Astrocyte of the hippocampus (primary cell): ENCODE measurements around the gene COX20.

ENCODE experiments used
- DNase-seq: peaks from one replicate; pipeline ENCODE4 v3.0.0; 2011; ENCODE audit warnings: low read depth, low spot score

COX20 gene

DNA sequence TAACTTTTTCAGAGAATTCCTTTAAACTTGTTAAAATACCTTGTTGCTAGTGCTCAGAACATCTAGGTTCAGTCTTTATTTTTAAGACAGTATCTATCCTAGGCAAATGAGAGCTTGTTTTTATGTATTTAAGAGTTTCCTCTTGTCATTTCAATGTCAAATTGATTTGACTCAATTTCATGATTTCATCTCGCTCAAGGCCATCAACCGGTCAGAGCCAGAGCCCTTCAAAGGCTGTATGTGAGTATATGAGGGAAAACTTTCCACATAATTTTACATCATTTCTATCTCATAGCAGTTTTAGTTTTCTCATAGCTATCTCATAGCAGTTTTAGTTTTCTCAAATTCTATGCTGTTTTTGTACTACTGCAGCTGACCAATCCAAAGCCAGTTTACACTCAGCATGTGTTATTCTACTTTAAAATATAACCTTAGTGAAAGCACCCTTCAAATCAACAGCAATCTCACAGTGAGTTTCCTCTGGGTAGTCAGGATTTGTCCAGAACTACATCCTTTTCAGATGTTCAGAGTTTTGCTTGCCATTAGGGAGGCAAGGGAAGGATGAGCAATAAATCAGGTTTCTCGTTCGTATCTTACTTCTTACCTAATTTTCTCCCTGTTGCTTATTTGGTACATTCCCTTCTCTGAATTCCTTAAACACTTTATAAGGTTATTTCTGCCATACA, 16.2 kb downstream of the COX20 start:
- DNase-seq, result no peak

GRCh38 chr1:244852694-244853093, 17.2 kb downstream of the COX20 start:
- DNase-seq, result no peak

DNA sequence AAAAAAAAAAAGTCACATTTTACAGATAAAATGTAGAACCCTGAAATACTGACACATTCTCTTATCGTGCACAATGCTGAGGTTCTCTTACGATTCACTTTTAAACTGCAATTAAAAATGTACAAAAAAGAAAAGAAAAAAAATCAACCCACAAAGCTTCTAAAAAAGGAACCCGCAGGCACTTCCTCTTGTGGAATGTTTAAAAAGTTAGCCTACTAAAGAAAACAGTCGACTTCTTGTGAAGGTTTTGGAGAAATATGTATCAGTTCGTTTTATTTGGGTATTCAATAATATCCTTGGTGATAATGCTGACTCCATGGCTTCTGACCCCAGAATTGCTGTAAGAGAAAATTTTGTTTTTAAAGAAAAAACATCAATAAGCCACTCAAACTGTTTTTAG, 18.7 kb downstream of the COX20 start:
- no peak for DNase-seq

DNA sequence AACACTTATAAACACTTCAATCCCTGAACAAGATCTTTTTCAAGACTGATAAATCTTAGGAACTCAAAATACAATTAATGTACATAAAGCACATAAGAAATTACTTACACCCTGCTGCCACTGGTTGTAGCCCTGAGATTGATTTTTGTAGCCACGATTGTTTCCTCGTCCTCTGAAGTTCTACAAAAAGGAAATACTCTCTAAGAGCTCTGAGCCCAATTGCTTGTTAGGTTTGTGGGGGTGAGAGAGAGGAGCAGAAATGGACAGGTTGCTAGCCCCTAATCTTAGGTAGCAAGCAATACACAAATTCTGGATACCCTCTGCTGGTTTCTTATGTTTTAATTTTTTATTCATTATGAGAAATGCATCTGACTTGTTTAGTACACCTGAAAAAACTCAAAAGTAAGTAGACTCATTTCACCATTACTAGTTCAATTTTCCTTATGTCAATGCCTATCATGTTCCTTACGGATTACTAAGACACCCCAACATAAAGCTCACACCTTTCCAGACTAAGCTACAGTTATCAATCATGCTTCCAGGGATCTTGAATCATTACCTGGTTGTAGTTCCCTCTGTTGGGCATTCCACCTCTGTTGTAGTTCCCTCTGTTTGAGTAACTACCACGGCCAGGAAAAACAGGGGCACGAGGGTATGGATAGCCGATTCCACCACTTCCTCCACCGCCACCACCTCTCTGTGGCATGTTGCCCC, 19.6 kb downstream of the COX20 start:
- no peak for DNase-seq

GRCh38 chr1:244857761-244858160, 22.3 kb downstream of the COX20 start:
- no peak for DNase-seq

DNA sequence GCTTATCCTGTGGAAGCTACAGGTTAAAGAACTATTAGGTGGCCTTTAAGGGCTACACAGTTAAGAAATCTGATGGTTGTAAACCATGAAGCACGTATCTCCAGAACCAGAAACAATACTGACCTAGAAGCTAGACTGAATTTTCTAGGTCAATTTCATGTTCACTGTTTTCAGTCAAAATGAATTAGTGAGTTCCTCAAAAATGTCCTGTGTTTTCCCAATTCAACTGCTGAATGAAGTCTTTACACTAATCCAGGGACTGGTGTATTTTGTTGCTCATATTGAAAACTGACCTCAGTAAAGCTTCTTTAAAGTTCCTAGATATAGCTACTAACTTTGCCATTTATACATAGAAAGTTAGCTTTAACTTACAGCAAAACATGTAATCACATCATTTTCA, 22.9 kb downstream of the COX20 start:
- no peak for DNase-seq

DNA sequence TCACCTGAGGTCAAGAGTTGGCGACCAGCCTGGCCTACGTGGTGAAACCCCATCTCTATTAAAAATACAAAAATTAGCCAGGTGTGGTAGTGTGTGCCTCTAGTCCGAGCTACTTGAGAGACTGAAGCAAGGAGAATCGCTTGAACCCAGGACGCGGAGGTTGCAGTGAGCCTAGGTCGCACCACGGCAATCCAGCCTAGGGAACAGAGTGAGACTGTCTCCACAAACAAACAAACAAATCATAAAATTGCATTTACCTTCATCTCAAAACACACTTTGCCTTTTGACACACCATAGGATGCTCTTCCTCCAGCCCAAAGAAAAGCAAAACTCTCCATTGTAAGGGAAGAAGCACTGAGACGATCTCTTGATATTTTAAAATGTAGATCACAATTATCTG, 24.6 kb downstream of the COX20 start:
- DNase-seq, result no peak

GRCh38 chr1:244860914-244861610, 25.6 kb downstream of the COX20 start:
- no peak for DNase-seq

DNA sequence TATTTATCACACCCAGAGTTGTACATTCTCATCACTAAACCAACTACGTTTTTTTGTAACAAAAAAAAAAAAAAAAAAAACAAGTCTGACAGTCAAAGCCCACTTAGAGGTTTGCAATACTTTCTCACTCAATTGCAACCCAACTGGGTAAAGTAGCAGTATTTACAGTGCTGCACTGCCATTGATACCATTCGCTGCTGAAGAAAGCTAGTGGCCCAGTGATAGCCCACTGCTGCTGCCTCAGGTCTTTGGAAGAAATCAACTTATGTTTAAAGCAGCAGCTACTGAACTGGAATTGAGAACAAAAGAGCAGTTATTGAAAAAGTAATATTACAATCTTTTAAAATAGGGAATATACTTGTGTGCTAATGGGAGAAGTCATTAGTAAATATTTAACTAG, 26.2 kb downstream of the COX20 start:
- DNase-seq, result peak; percentile 35

GRCh38 chr1:244862354-244862698, 26.9 kb downstream of the COX20 start:
- no peak for DNase-seq

DNA sequence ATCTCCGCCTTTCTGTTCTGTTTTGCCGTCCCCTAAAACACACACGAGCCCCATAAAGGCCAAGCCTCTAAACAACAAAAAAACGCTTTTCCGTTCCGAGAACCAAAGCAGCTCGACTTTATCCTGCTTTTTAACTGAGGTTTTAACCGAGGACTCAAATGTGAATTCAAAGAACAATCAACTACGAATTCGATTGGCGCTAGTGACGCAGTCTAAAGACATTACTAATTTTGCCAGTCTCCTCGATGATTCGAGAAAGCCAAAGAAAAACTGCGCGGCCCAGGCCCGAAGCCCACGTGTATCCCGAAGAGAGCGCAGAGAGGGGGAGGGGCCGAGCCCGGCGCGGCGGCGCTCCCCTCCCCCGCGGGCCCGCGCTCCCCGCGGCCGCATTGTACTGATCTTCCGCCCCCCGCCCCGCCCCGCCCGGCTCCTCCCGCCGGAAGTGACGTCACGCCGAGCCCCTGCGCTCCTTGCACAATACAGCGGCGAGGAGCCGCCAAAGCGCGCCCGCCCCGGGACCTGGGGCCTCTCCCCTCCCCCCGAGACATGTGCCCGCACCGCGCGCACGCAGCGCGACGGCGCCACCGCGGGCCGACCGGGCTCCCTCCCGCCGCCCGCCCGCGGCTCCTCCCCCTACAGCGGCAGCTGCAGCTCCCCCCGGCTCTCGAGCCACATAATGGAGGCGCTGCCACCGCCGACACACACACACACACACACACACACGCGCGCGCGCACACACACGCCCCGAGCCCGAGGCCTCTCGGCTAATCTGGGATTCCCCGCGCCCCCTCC, 27.4 kb downstream of the COX20 start:
- peak; percentile 98 for DNase-seq

DNA sequence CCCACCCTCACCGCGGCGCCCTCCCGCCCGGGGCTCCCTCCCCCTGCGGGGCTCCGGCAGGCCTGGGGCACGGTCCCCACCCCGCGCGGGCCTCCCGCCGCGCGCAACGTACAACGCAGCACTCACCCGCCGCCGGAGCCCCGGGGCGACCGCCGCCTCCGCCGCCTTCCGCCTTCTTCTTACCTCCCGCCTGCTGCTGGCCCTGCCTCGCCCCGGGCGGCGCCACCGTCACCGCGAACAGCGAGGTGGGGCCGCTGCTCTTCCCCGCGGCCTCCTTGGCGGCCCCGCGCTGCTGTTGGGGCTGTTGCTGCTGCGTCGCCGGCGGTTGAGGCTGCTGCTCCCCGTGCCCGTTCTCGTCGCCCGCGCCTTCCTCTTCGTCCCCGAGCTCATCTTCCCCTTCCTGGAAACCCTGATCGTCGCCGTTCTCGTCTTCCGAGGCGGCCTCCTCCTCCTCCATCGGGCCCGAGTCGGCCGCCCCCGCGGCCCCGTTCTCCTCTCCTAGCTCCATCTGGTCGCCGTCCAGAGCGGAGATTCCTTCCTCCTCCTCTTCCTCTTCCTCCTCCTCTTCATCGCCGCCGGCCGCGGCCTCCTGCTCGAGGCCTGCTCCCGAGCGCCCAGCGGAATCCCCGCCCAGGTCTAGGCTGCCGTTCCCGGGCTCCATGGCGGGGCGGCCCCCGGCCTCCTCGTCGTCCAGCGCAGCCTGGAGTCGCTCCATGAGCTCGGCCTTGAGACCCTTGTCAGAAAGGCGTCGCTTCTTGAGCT, 28.2 kb downstream of the COX20 start:
- DNase-seq, result no peak

- peak; percentile 100 for DNase-seq
Measured at GRCh38 chr1:244864253-244865027, 29.0 kb downstream of the COX20 start, which contains the start of gene HNRNPU. Gene HNRNPU, minus strand, starts transcription at chr1:244864543. Its CDS starts 236 bp downstream, at chr1:244864307.

DNA sequence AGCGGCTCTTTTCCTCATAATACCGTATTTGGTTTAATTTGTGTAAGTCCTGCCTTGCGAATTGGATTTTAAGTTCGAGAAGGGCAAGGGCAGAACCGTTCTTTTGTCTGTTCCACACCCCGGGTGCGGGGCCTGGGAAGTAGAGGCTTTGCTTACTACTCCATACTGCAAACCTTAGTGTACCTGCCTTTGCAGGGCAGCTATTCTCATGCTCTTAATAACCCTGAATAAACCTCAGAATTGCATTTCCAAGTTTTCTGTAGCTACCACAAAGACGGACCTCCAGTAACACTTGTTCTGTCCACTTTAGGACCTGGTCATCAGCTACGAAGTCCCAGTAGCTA, 29.5 kb downstream of the COX20 start:
- DNase-seq, result no peak

DNA sequence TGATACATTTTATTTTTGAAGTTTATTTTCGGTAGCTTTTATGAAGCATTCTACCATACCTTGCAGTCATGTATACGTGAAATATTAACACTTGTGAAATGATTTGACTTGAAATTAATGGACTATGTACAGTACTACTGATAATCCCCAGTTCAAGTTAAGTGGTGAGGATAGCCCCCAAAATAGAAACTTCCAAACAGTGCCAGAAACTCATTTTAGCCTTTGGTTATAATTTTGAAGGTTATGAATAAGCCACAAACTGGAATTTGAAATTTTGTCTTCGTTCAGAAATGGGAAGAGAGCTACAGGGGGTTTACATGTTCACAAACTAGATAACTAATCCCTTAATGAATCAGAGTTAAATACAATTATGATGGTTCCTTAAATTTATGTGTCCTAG, 30.4 kb downstream of the COX20 start:
- no peak for DNase-seq

- DNase-seq, result no peak
Measured at GRCh38 chr1:244866355-244866754, 30.9 kb downstream of the COX20 start.

DNA sequence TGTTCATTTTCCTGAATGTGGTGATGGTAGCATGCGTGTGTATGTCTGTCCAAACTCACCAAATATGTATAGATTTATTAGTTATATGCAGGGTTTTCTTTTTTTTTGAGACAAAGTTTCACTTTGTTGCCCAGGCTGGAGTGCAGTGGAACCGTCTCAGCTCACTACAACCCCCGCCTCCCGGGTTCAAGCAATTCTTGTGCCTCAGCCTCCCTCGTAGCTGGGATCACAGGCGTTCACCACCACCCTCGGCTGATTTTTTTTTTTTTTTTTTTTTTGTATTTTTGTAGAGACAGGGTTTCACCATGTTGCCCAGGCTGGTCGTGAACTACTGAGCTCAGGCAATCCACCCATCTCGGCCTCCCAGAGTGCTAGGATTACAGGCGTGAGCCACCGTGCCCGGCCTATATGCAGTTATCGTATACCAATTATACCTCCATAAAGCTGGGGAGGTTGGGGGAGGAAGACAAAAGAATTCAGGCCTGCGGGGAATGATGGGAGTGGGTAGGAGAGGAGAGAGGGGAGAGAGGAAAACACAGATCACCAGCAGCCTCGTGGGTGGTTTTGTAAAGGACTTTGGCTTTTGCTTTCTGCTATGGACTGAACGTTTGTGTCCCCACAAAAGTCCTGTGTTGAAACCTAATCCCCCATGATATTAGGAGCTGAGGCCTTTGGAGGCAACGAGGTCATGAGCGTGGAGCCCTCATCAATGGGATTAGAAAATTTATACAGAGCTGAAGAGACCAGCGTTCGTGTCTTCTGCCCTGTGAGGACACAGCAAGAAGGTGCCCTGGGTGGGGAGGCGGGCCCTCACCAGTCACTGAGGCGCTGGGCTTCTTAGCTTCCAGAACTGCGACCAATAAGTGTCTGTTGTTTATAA, 33.3 kb downstream of the COX20 start:
- no peak for DNase-seq

GRCh38 chr1:244869364-244869827, 33.9 kb downstream of the COX20 start:
- DNase-seq, result no peak

DNA sequence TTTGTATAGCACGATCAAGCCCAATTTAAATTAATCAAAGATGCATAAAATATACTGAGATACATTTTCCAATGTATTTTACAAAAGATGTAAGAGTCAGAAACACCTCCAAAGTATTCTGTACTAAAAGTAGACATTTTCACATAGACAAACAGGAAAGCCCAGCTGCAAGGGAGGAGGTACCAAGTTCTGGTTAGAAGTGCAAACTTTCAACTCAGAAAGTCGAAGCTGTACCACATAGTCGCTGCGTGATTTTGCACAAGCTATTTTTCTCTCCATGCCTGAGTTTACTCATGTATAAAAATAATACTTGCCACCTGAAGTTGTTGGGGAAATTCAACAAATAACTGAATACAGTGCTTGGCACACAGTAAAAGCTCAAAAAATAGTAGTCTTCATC, 34.5 kb downstream of the COX20 start:
- no peak for DNase-seq
